ENCODE measurements around the gene FRMD4B.

Gene FRMD4B

GRCh38 chr3:69385723-69386555, at the start of gene FRMD4B:
FRMD4B (minus strand) TSS chr3:69386088; CDS start chr3:69385989, 99 bp downstream.
- peak; percentile 47 for DNase-seq (ENCODE audit: low read depth)

GRCh38 chr3:69433969-69434325, 48.1 kb upstream of the FRMD4B start:
- TF ChIP-seq CTCF (IDR thresholded peaks at IDR 0.05; ENCODE audit: insufficient read depth, low read depth, low read length, missing control alignments): no peak
- peak; percentile 37 for DNase-seq (ENCODE audit: low read depth)

More at GRCh38 chr3:69385723-69386555, at the start of gene FRMD4B:
- TF ChIP-seq CTCF (IDR thresholded peaks at IDR 0.05; ENCODE audit: insufficient read depth, low read depth, low read length, missing control alignments): peak; percentile 35
- H3K4me3 ChIP-seq (ENCODE audit: low read depth, low read length): peak within 1 kb of the TSS; percentile 51

GRCh38 chr3:69433121-69433968, 47.5 kb upstream of the FRMD4B start:
- no peak overlapping the region for H3K4me3 ChIP-seq (ENCODE audit: low read depth, low read length)
- no peak for TF ChIP-seq CTCF (IDR thresholded peaks at IDR 0.05; ENCODE audit: insufficient read depth, low read depth, low read length, missing control alignments)
- DNase-seq (ENCODE audit: low read depth): peak; percentile 41

More at GRCh38 chr3:69433969-69434325, 48.1 kb upstream of the FRMD4B start:
- H3K4me3 ChIP-seq (ENCODE audit: low read depth, low read length): no peak overlapping the region

- no peak for TF ChIP-seq CTCF (IDR thresholded peaks at IDR 0.05; ENCODE audit: insufficient read depth, low read depth, low read length, missing control alignments)
- DNase-seq (ENCODE audit: low read depth): no peak
- no peak overlapping the region for H3K4me3 ChIP-seq (ENCODE audit: low read depth, low read length)
Measured at GRCh38 chr3:69428657-69429255, 42.9 kb upstream of the FRMD4B start.

GRCh38 chr3:69426967-69427304, 41.0 kb upstream of the FRMD4B start:
- no peak for TF ChIP-seq CTCF (IDR thresholded peaks at IDR 0.05; ENCODE audit: insufficient read depth, low read depth, low read length, missing control alignments)
- DNase-seq (ENCODE audit: low read depth): no peak
- H3K4me3 ChIP-seq (ENCODE audit: low read depth, low read length): no peak overlapping the region

GRCh38 chr3:69426291-69426966, 40.5 kb upstream of the FRMD4B start:
- TF ChIP-seq CTCF (IDR thresholded peaks at IDR 0.05; ENCODE audit: insufficient read depth, low read depth, low read length, missing control alignments): no peak
- no peak for DNase-seq (ENCODE audit: low read depth)
- no peak overlapping the region for H3K4me3 ChIP-seq (ENCODE audit: low read depth, low read length)
